ENCODE measurements around the gene HSF4. TPM values are rescaled to one million over a fixed set of nuclear protein-coding genes. Genes with fewer than 3 reads are reported as not detected.

HSF4 gene
- polyA plus RNA-seq, 2 of the 4 experiments (the other 2 are of a cell fraction), result 8.3 to 15.3 TPM

GRCh38 chr16:67186550-67186950 is 22.0 kb downstream of the HSF4 start:
- ChIA-PET CTCF (interaction anchor here (0.6 to 10.7 kb wide), 16 partner anchors 8 to 291 kb away, joined by 3 to 162 read pairs (median 6); partner anchors contain the start of genes FBXL8, NOL3 and TRADD), POLR2A (no interaction called here)
- WGBS (ENCODE audit: missing lambda C conversion rate), result 17% methylated on average over 4 of the region's 5 CpGs
- Histone ChIP-seq H3K9me3 (no peaks in the 10 kb centered on the region), H3K27ac (no peak overlapping the region), H3K4me1 (peaks cover 31% of the 10 kb centered on the region), H3K4me3 (no peak overlapping the region), H3K4me2 (no peak overlapping the region)
- TF ChIP-seq CBX8 (IDR thresholded peaks at IDR 0.05), result no peak
- TF ChIP-seq KDM5A (IDR thresholded peaks at IDR 0.05), result no peak
- no peak for TF ChIP-seq EHF (CRISPR knock-in tag; IDR thresholded peaks at IDR 0.05)
- TF ChIP-seq ZFP36 (IDR thresholded peaks at IDR 0.05; ENCODE audit: borderline replicate concordance, partially characterized antibody), result no peak
- no peak for TF ChIP-seq CBX2 (IDR thresholded peaks at IDR 0.05; ENCODE audit: borderline replicate concordance, low read depth)
- FAIRE-seq (no peak), ATAC-seq (no peak), DNase-seq (ENCODE audit: low read depth in 1 of 2, low spot score in 1 of 2) (no peak)

- ATAC-seq (no peak), FAIRE-seq (no peak), DNase-seq (ENCODE audit: low read depth in 1 of 2, low spot score in 1 of 2) (no peak)
- Histone ChIP-seq H3K4me3 (no peak overlapping the region), H3K4me1 (peaks cover 29% of the 10 kb centered on the region), H3K4me2 (no peak overlapping the region), H3K9me3 (no peaks in the 10 kb centered on the region), H3K27ac (no peak overlapping the region)
- TF ChIP-seq HDAC2 (IDR thresholded peaks at IDR 0.05), result no peak
- TF ChIP-seq ESRRA (IDR thresholded peaks at IDR 0.05; ENCODE audit: borderline replicate concordance, low read length), result no peak
- no peak for TF ChIP-seq ZC3H11A (IDR thresholded peaks at IDR 0.05)
- no peak for TF ChIP-seq ZNF302 (CRISPR knock-in tag; IDR thresholded peaks at IDR 0.05)
- no peak for TF ChIP-seq FOXS1 (CRISPR knock-in tag; IDR thresholded peaks at IDR 0.05)
- POLR2A ChIA-PET, result no interaction called here
- 76% methylated on average over 22 of the region's 26 CpGs for WGBS (ENCODE audit: missing lambda C conversion rate)
- CTCF ChIA-PET, result interaction anchor here (0.6 to 10.7 kb wide), 17 partner anchors 11 to 292 kb away, joined by 3 to 162 read pairs (median 5); partner anchors contain the start of genes ELMO3, FBXL8, NOL3 and TRADD
Measured at GRCh38 chr16:67187175-67187890, 22.8 kb downstream of the HSF4 start.

GRCh38 chr16:67188323-67188722 is 23.8 kb downstream of the HSF4 start:
- Histone ChIP-seq H3K27ac (no peak overlapping the region), H3K4me1 (peaks cover 25% of the 10 kb centered on the region), H3K9me3 (no peaks in the 10 kb centered on the region), H3K4me2 (no peak overlapping the region), H3K4me3 (no peak overlapping the region)
- FAIRE-seq, result no peak
- TF ChIP-seq, protein P1, sequence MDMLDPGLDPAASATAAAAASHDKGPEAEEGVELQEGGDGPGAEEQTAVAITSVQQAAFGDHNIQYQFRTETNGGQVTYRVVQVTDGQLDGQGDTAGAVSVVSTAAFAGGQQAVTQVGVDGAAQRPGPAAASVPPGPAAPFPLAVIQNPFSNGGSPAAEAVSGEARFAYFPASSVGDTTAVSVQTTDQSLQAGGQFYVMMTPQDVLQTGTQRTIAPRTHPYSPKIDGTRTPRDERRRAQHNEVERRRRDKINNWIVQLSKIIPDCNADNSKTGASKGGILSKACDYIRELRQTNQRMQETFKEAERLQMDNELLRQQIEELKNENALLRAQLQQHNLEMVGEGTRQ (IDR thresholded peaks at IDR 0.05), result peak; percentile 8; the same call in 1 of the 2 replicates
- TF ChIP-seq HEYL (CRISPR knock-in tag; IDR thresholded peaks at IDR 0.05) (no peak), HDAC2 (IDR thresholded peaks at IDR 0.05) (no peak)
- no peak for DNase-seq (ENCODE audit: low read depth in 1 of 2, low spot score in 1 of 2)
- no peak for ATAC-seq
- POLR2A ChIA-PET, result no interaction called here
- CTCF ChIA-PET, result interaction anchor here (1.2 to 10.7 kb wide), 9 partner anchors 10 to 234 kb away, joined by 3 to 162 read pairs (median 7); partner anchors contain the start of genes ELMO3, FBXL8, KCTD19 and LRRC36
- 56% methylated on average over 4 of the region's 4 CpGs for WGBS (ENCODE audit: missing lambda C conversion rate)

DNA sequence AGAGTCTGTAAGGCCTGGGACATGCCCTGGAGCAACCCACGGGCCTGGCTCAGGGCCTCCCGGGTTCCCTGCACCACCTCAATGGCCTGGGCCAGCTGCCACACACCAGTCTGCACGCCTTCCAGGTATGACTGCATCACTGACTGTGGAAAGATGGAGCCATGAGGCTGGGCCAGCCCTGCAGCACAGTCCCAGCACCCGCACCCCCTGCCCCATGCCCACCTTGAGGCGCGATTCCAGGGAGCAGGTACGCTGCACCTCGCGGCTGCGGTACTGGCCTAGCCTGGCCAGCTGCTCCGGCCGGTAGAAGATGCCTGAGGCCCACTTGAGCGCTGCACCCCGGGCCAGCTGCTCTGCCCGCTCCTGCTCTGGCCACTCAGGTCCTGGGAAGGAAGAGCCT is 24.3 kb downstream of the HSF4 start:
- POLR2A ChIA-PET, result no interaction called here
- Histone ChIP-seq H3K4me1 (peaks cover 29% of the 10 kb centered on the region), H3K9me3 (no peaks in the 10 kb centered on the region), H3K4me2 (no peak overlapping the region), H3K4me3 (no peak overlapping the region), H3K27ac (no peak overlapping the region)
- FAIRE-seq (no peak), DNase-seq (ENCODE audit: low read depth in 1 of 2, low spot score in 1 of 2) (no peak), ATAC-seq (no peak)
- TF ChIP-seq MAZ (IDR thresholded peaks at IDR 0.05; ENCODE audit: borderline replicate concordance, low read depth, low read length) (no peak), RCOR1 (IDR thresholded peaks at IDR 0.05; ENCODE audit: low read depth, low read length) (no peak), ATOH8 (CRISPR knock-in tag; IDR thresholded peaks at IDR 0.05; ENCODE audit: low read depth) (no peak), SREBF2 (IDR thresholded peaks at IDR 0.05) (no peak), HOXB13 (CRISPR knock-in tag; IDR thresholded peaks at IDR 0.05; ENCODE audit: low read depth) (no peak), TFCP2L1 (CRISPR knock-in tag; IDR thresholded peaks at IDR 0.05) (no peak), CEBPB (IDR thresholded peaks at IDR 0.05) (no peak), KDM5A (IDR thresholded peaks at IDR 0.05) (no peak), HOXB5 (CRISPR knock-in tag; IDR thresholded peaks at IDR 0.05) (no peak), GATA3 (IDR thresholded peaks at IDR 0.05; ENCODE audit: borderline replicate concordance) (no peak)
- TF ChIP-seq, protein P2, sequence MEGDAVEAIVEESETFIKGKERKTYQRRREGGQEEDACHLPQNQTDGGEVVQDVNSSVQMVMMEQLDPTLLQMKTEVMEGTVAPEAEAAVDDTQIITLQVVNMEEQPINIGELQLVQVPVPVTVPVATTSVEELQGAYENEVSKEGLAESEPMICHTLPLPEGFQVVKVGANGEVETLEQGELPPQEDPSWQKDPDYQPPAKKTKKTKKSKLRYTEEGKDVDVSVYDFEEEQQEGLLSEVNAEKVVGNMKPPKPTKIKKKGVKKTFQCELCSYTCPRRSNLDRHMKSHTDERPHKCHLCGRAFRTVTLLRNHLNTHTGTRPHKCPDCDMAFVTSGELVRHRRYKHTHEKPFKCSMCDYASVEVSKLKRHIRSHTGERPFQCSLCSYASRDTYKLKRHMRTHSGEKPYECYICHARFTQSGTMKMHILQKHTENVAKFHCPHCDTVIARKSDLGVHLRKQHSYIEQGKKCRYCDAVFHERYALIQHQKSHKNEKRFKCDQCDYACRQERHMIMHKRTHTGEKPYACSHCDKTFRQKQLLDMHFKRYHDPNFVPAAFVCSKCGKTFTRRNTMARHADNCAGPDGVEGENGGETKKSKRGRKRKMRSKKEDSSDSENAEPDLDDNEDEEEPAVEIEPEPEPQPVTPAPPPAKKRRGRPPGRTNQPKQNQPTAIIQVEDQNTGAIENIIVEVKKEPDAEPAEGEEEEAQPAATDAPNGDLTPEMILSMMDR (IDR thresholded peaks at IDR 0.05), result no peak
- CTCF ChIA-PET, result interaction anchor here (0.8 to 10.7 kb wide), 9 partner anchors 9 to 235 kb away, joined by 3 to 162 read pairs (median 6); partner anchors contain the start of genes ELMO3, FBXL8, KCTD19 and LRRC36
- WGBS (ENCODE audit: missing lambda C conversion rate), result 89% methylated on average over 8 of the region's 15 CpGs
